ENCODE measurements around the gene SDK1. TPM values are rescaled to one million over a fixed set of nuclear protein-coding genes. Genes with fewer than 3 reads are reported as not detected.
"Not testable (repeated sequence)": the region's sequence is repeated elsewhere in the genome, so short reads cannot be mapped to it uniquely, and the experiment has no call there.

SDK1 gene
- total RNA-seq, 1 donor: 0.43 TPM

- TF ChIP-seq CTCF (IDR thresholded peaks at IDR 0.05; ENCODE audit: insufficient read depth, low read depth, low read length): no peak
- DNase-seq (ENCODE audit: low read depth): no peak
- no peak overlapping the region for H3K4me3 ChIP-seq (ENCODE audit: low read depth, low read length)
Observed at GRCh38 chr7:3961857-3962503, 660.9 kb downstream of the SDK1 start.

- DNase-seq (ENCODE audit: low read depth); H3K4me3 ChIP-seq (ENCODE audit: low read depth, low read length): not testable (repeated sequence)
Observed at GRCh38 chr7:3963768-3964167, 662.7 kb downstream of the SDK1 start.

- no peak for TF ChIP-seq CTCF (IDR thresholded peaks at IDR 0.05; ENCODE audit: insufficient read depth, low read depth, low read length)
- DNase-seq (ENCODE audit: low read depth): no peak
- no peak overlapping the region for H3K4me3 ChIP-seq (ENCODE audit: low read depth, low read length)
Observed at GRCh38 chr7:3964980-3965606, 664.0 kb downstream of the SDK1 start.

GRCh38 chr7:3965794-3966395 is 664.8 kb downstream of the SDK1 start:
- DNase-seq (ENCODE audit: low read depth): no peak
- no peak for TF ChIP-seq CTCF (IDR thresholded peaks at IDR 0.05; ENCODE audit: insufficient read depth, low read depth, low read length)
- H3K4me3 ChIP-seq (ENCODE audit: low read depth, low read length): no peak overlapping the region

- DNase-seq (ENCODE audit: low read depth): no peak
- no peak for TF ChIP-seq CTCF (IDR thresholded peaks at IDR 0.05; ENCODE audit: insufficient read depth, low read depth, low read length)
- H3K4me3 ChIP-seq (ENCODE audit: low read depth, low read length): no peak overlapping the region
Observed at GRCh38 chr7:3968234-3968633, 667.2 kb downstream of the SDK1 start.

- H3K4me3 ChIP-seq (ENCODE audit: low read depth, low read length): no peak overlapping the region
Observed at GRCh38 chr7:3969286-3969685, 668.2 kb downstream of the SDK1 start.

More at GRCh38 chr7:3969286-3969685, 668.2 kb downstream of the SDK1 start:
- no peak for DNase-seq (ENCODE audit: low read depth)
- TF ChIP-seq CTCF (IDR thresholded peaks at IDR 0.05; ENCODE audit: insufficient read depth, low read depth, low read length): no peak
